Tibial nerve (tissue), 4 donors: Measurements from ENCODE around the gene KDM2B. TPM values are rescaled to one million over a fixed set of nuclear protein-coding genes. Genes with fewer than 3 reads are reported as not detected.

Source experiments
- DNase-seq, 2 donors: peaks; one replicate each; pipeline ENCODE4 v3.0.0-alpha.2; 2019; ENCODE audit warnings: low spot score in 2 of 2
- H3K27ac ChIP-seq, 4 donors: fragments of 200-600 bp; sonication (generic) in 3 of 4; one replicate each; pipeline ENCODE4 v1.5.1; 2017 to 2019; ENCODE audit warnings: mild to moderate bottlenecking in 1 of 4
- H3K27me3 ChIP-seq, 2 donors: fragments of 200-600 bp; sonication (generic) in 1 of 2; one replicate each; pipeline versions ENCODE4 v1.5.1 to v1.6.0; 2017 to 2019
- H3K36me3 ChIP-seq, 3 donors: fragments of 200-600 bp; sonication (generic); one replicate each; pipeline ENCODE4 v1.5.1; 2018 to 2019
- H3K4me1 ChIP-seq, 4 donors: fragments of 200-600 bp; sonication (generic) in 3 of 4; one replicate each; pipeline ENCODE4 v1.5.1; 2017 to 2019
- H3K4me3 ChIP-seq, 4 donors: fragments of 200-600 bp; sonication (generic) in 3 of 4; one replicate each; pipeline ENCODE4 v1.5.1; 2017 to 2019; ENCODE audit warnings: mild to moderate bottlenecking in 1 of 4, moderate library complexity in 1 of 4
- H3K9me3 ChIP-seq, 4 donors: fragments of 200-600 bp; sonication (generic) in 3 of 4; one replicate each; pipeline ENCODE4 v1.5.1; 2017 to 2019
- CTCF ChIP-seq, 5 experiments: fragments of 200-600 bp in 3 of 5; fragments of 450-650 bp in 2 of 5; sonication (generic) in 3 of 5; IDR thresholded peaks; one replicate each; pipeline ENCODE4 v1.5.1; 2016 to 2019; ENCODE audit warnings: antibody characterized with exemption in 5 of 5, mild to moderate bottlenecking in 3 of 5, moderate library complexity in 2 of 5
- EP300 ChIP-seq, 2 donors: sonication (generic); formaldehyde crosslinking; IDR thresholded peaks; one replicate each; pipeline ENCODE4 v1.6.1; 2017; ENCODE audit warnings: antibody characterized with exemption in 2 of 2, mild to moderate bottlenecking in 1 of 2
- POLR2A ChIP-seq, 2 donors: fragments of 450-650 bp; IDR thresholded peaks; one replicate each; pipeline ENCODE4 v1.6.1; 2017; ENCODE audit warnings: antibody characterized with exemption in 2 of 2, mild to moderate bottlenecking in 2 of 2, moderate library complexity in 2 of 2
- WGBS, 2 donors: methylation state at CpG; one replicate each; pipeline ENCODE4 v1.1.5; 2018; 5-methylcytosine and 5-hydroxymethylcytosine counted together
- total RNA-seq, 4 donors: library from RNA; depleted of rRNA; stranded (reverse); fragments of >200 nt; gene quantifications; one replicate each; pipeline ENCODE4 v1.1.0, GENCODE V29; 2016

Gene KDM2B
- total RNA-seq, 4 donors from 2014 or later: 15.5 to 32.2 (median 20.8) TPM

- H3K27me3 ChIP-seq: no peaks in the 10 kb centered on the region
- no peak for TF ChIP-seq EP300 (IDR thresholded peaks at IDR 0.05)
- no peak for TF ChIP-seq POLR2A (IDR thresholded peaks at IDR 0.05)
- TF ChIP-seq CTCF (IDR thresholded peaks at IDR 0.05): no peak
- no peaks in the 10 kb centered on the region for H3K4me1 ChIP-seq
- no peaks in the 10 kb centered on the region for H3K9me3 ChIP-seq
- no peak overlapping the region for H3K4me3 ChIP-seq
- no peak overlapping the region for H3K27ac ChIP-seq
- DNase-seq: no peak
- WGBS, 2 donors: 88 to 90% methylated on average over 13 of the region's 13 CpGs
- H3K36me3 ChIP-seq: peaks cover 4 to 99% (median 14%) of the 10 kb centered on the region in 3 donors
Observed at GRCh38 chr12:121423682-121424623, 156.9 kb downstream of the KDM2B start.

DNA sequence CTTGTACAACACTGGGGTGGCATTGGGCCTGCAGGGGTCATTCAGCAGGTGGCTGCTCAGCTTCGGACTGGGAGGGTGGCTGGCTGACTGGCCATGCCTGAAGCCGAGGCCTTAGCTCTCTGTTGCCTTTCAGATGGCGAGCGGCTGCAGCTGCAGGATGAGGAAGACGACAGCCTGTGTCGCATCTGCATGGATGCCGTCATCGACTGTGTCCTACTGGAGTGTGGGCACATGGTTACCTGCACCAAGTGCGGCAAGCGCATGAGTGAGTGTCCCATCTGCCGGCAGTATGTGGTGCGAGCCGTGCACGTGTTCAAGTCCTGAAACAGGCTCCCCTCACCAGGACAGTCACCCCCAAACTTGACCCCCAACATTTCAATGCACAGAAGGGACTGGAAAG, 157.6 kb downstream of the KDM2B start:
- no peaks in the 10 kb centered on the region for H3K4me1 ChIP-seq
- no peaks in the 10 kb centered on the region for H3K27me3 ChIP-seq
- TF ChIP-seq POLR2A (IDR thresholded peaks at IDR 0.05) (no peak), CTCF (IDR thresholded peaks at IDR 0.05) (no peak), EP300 (IDR thresholded peaks at IDR 0.05) (no peak)
- no peak overlapping the region for H3K4me3 ChIP-seq
- H3K36me3 ChIP-seq: peaks cover 4 to 99% (median 14%) of the 10 kb centered on the region in 3 donors
- DNase-seq: no peak
- 90% methylated on average over 14 of the region's 14 CpGs for WGBS, 2 donors
- H3K9me3 ChIP-seq: no peaks in the 10 kb centered on the region
- H3K27ac ChIP-seq: no peak overlapping the region

DNA sequence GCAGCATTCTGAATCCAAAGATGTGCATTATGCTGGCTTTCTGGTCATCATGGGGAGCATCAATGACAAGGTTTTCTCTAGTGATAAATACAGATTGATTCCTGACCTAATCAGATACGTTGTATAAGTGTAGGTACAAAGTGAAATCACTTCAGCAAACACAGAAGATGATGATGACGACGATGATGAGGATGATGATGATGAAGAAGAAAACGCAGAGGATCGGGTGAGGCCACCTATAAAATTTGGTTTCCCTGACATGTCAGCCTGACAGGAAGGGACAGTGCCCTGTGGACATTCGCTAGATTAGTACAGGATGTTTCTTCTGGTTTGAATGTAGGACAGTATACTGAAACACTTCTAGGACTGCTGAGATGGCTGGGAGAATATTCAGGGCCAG, 160.7 kb downstream of the KDM2B start:
- no peak for TF ChIP-seq EP300 (IDR thresholded peaks at IDR 0.05)
- no peak for TF ChIP-seq CTCF (IDR thresholded peaks at IDR 0.05)
- no peak for TF ChIP-seq POLR2A (IDR thresholded peaks at IDR 0.05)
- Histone ChIP-seq H3K27ac (no peak overlapping the region), H3K4me3 (no peak overlapping the region), H3K4me1 (no peaks in the 10 kb centered on the region), H3K27me3 (no peaks in the 10 kb centered on the region), H3K9me3 (no peaks in the 10 kb centered on the region), H3K36me3 (peaks cover 4 to 95% (median 14%) of the 10 kb centered on the region in 3 donors)
- WGBS, 2 donors: 92 to 95% methylated on average over 6 of the region's 6 CpGs
- DNase-seq: no peak

DNA sequence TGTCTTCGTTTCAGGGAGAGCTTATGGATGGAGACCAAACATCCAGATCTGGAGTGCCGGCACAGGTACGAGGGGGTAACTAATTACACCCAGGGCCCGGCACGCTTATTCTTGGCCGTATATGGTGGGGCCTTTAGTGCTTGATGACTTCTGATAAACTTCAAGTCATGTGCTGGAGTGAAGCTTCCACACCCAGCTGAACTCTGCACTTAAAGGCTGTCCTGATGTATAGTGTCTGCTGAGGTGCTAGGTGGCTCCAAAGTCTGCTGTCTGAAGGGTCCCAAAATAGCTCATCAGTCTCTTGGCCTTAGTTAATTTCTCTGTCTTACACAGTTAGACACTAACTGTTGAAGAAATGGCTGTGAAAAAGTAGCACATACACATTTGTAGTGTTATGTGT, 163.0 kb downstream of the KDM2B start:
- Histone ChIP-seq H3K27ac (no peak overlapping the region), H3K4me1 (no peaks in the 10 kb centered on the region), H3K36me3 (peaks cover 0 to 82% (median 0%) of the 10 kb centered on the region in 3 donors), H3K27me3 (no peaks in the 10 kb centered on the region), H3K9me3 (no peaks in the 10 kb centered on the region), H3K4me3 (no peak overlapping the region)
- TF ChIP-seq EP300 (IDR thresholded peaks at IDR 0.05): no peak
- no peak for TF ChIP-seq POLR2A (IDR thresholded peaks at IDR 0.05)
- no peak for TF ChIP-seq CTCF (IDR thresholded peaks at IDR 0.05)
- DNase-seq: no peak
- WGBS, 2 donors: 82 to 90% methylated on average over 6 of the region's 6 CpGs

DNA sequence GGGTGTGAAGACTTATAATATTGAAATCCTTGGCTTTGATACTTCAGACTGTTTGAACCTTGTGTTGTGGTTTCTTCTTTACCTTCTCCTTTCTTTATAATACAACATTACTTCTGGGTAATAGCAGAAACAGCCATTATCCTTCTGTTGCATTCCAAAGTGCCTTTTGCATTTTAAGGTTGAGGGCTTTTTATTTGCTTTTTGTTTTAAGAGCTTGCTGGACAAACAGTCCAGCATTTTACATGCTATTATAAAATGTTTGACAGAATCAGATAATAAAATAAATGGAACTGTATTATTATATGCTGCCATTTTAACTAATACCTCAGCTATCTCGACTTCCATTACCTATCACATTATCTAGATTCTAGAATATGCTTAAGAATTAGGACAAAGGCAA, 166.9 kb downstream of the KDM2B start:
- Histone ChIP-seq H3K4me1 (no peaks in the 10 kb centered on the region), H3K9me3 (no peaks in the 10 kb centered on the region), H3K27me3 (no peaks in the 10 kb centered on the region), H3K27ac (no peak overlapping the region), H3K4me3 (no peak overlapping the region), H3K36me3 (peaks cover 0 to 43% (median 0%) of the 10 kb centered on the region in 3 donors)
- 87 to 95% methylated on average over 1 of the region's 1 CpG for WGBS, 2 donors
- no peak for DNase-seq
- TF ChIP-seq POLR2A (IDR thresholded peaks at IDR 0.05): no peak
- TF ChIP-seq EP300 (IDR thresholded peaks at IDR 0.05): no peak
- no peak for TF ChIP-seq CTCF (IDR thresholded peaks at IDR 0.05)
